K562 (cell line): ENCODE results near the gene MMP28. TPM values are rescaled to one million over a fixed set of nuclear protein-coding genes. Genes with fewer than 3 reads are reported as not detected.

Source experiments
- ARNT ChIP-seq, 2 experiments: fragments of 450-650 bp; IDR thresholded peaks; 2 replicates each; pipeline ENCODE4 v1.6.1; 2016; ENCODE audit warnings: mild to moderate bottlenecking in 1 of 2
- CBFA2T3 ChIP-seq: fragments of 450-650 bp; IDR thresholded peaks from 2 replicates; pipeline ENCODE4 v1.6.1; 2017
- CBX2 ChIP-seq: fragments of 200-600 bp; sonication (generic); IDR thresholded peaks from one replicate; pipeline ENCODE4 v1.6.1; 2012; ENCODE audit warnings: mild to moderate bottlenecking, low read length, inconsistent platforms; ENCODE audit not compliant: insufficient read depth, poor library complexity, severe bottlenecking
- CLOCK ChIP-seq: fragments of 250-450 bp; sonication (Bioruptor Pico); IDR thresholded peaks from 2 replicates; pipeline ENCODE4 v1.4.0; 2020; ENCODE audit warnings: mild to moderate bottlenecking, moderate library complexity, borderline replicate concordance
- ETS1 ChIP-seq: conservative IDR thresholded peaks from 2 replicates; pipeline ENCODE4 v1.6.1; 2011; ENCODE audit warnings: low read depth, mild to moderate bottlenecking, low read length; ENCODE audit not compliant: control insufficient read depth
- HEY1 ChIP-seq: fragments of 250-450 bp; sonication (Bioruptor Pico); IDR thresholded peaks from 2 replicates; pipeline ENCODE4 v1.5.0; 2020; ENCODE audit warnings: mild to moderate bottlenecking, moderate library complexity, borderline replicate concordance
- HNRNPK ChIP-seq: fragments of 200-400 bp; formaldehyde crosslinking; IDR thresholded peaks from one replicate; pipeline ENCODE4 v1.6.1; 2018; ENCODE audit warnings: mild to moderate bottlenecking, low read depth, low read length; ENCODE audit not compliant: poor library complexity, severe bottlenecking
- POLR3G ChIP-seq: IDR thresholded peaks from 2 replicates; pipeline ENCODE4 v1.6.1; 2011; ENCODE audit not compliant: insufficient read length, insufficient replicate concordance; ENCODE audit errors: extremely low read depth
- SPI1 ChIP-seq: IDR thresholded peaks from 2 replicates; pipeline ENCODE4 v1.6.1; 2011; ENCODE audit warnings: low read depth, low read length, control low read depth, borderline replicate concordance
- YY1 ChIP-seq, 3 experiments: IDR thresholded peaks; 2 replicates each; pipeline ENCODE4 v1.6.1; 2011; ENCODE audit warnings: low read length in 2 of 3, mild to moderate bottlenecking in 2 of 3, moderate library complexity in 2 of 3, borderline replicate concordance in 1 of 3, control low read depth in 1 of 3, low read depth in 1 of 3; ENCODE audit not compliant: insufficient read depth in 3 of 3, insufficient replicate concordance in 2 of 3, control insufficient read depth in 1 of 3, insufficient read length in 1 of 3; ENCODE audit errors: extremely low read depth in 1 of 3
- ZNF282 ChIP-seq: sonication (generic); formaldehyde crosslinking; IDR thresholded peaks from 2 replicates; pipeline ENCODE4 v1.8.1; 2023; ENCODE audit warnings: missing genetic modification reagents
- ZNF586 ChIP-seq: fragments of 450-650 bp; formaldehyde crosslinking; conservative IDR thresholded peaks from 2 replicates; pipeline ENCODE4 v1.4.0; 2020; ENCODE audit warnings: mild to moderate bottlenecking, moderate library complexity
- ZNF589 ChIP-seq: fragments of 200-800 bp; sonication (Bioruptor generic); IDR thresholded peaks from 2 replicates; pipeline ENCODE4 v1.6.1; 2016; ENCODE audit warnings: low read depth, missing genetic modification characterization, missing compliant biosample characterization
- polyA plus RNA-seq, 8 experiments: library from polyadenylated mRNA; depleted of rRNA in 4 of 8; stranded (reverse) in 5 of 8; unstranded in 3 of 8; fragments of >200 nt; fragmentation: Nextera tagmentation in 2 of 8; fragmentation: Illumina TruSeq in 1 of 8; extraction: Ambion mirVana in 2 of 8; extraction: Trizol in 1 of 8; gene quantifications; 2 replicates each; pipeline versions ENCODE4 v1.2.1 to v1.2.3, GENCODE V29; 2011 to 2014; ENCODE audit warnings: inconsistent platforms in 1 of 8, missing spikeins in 1 of 8
- total RNA-seq, 7 experiments: library from RNA; depleted of rRNA in 6 of 7; stranded (reverse); fragments of >200 nt in 6 of 7; fragmentation: Illumina TruSeq in 2 of 7; extraction: Trizol in 2 of 7; gene quantifications; 2 replicates each; pipeline versions ENCODE4 v1.2.1 to v1.2.3, GENCODE V29; 2011 to 2021; ENCODE audit warnings: low replicate concordance in 1 of 7
- TF ChIP-seq, protein P1 (sequence below): fragments of 450-650 bp; formaldehyde crosslinking; IDR thresholded peaks from 2 replicates; pipeline ENCODE4 v1.4.0; 2020; ENCODE audit warnings: mild to moderate bottlenecking, moderate library complexity
- TF ChIP-seq, protein P2 (sequence below), 2 experiments: fragments of 200-800 bp in 1 of 2; sonication (Bioruptor generic) in 1 of 2; sonication (generic) in 1 of 2; formaldehyde crosslinking in 1 of 2; IDR thresholded peaks in 1 of 2; conservative IDR thresholded peaks in 1 of 2; 2 replicates each; pipeline versions ENCODE4 v1.5.0 to v1.6.1; 2016 to 2020; ENCODE audit warnings: missing compliant biosample characterization in 1 of 2, missing genetic modification characterization in 1 of 2, missing genetic modification reagents in 1 of 2
- TF ChIP-seq, protein P3 (sequence below): fragments of 450-650 bp; formaldehyde crosslinking; IDR thresholded peaks from 2 replicates; pipeline ENCODE4 v1.4.0; 2020; ENCODE audit warnings: mild to moderate bottlenecking

The MMP28 gene
- total and polyA plus RNA-seq, 9 of the 15 experiments (the other 6 are each of a cell fraction or from before 2014, with no cell fraction given) = not detected

DNA sequence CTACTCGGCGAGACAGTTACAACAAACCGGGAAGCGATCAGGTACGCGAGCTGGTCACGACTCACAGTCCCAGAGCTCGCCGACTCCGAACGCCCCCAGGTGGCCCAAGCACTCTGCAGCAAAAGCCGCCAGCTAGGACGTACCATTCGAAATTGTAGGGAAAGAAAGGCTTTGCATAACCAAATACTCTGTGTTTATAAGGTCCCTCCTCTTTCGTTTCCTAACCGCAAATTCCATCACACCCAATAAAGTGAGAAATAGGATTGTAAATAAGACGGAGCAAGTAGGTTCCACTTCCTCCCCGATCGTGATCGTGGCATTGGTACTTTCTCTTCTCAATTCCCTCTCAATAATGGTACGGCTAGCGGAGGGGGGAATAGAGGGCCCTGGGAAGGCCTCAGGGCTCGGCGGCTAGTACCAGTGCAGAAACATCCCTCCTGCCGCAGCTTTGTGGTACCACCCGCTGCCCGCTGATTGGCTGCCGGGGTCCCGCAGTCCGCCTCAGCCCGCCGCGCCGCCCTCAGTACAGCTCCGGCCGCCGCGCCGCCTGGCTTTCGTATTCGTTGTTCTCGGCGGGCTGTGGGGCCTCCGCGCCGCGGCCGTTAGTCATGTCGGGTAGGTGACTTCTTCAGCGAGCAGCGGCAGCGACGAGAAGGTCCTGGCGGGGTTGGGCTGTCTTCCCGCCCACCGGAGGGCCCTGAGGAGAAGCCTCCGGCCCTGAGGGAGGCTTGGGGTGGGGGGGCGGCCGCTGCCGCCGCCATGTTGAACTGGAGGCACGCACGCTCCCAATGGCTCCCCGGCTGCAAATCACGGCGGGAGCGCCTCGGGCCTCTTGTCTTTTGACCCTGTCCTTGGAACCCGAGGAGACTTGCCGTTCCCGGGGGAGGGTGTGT is 13.8 kb upstream of the MMP28 start, which contains the start of gene TAF15 (continued):
- TF ChIP-seq YY1 (IDR thresholded peaks at IDR 0.05; ENCODE audit: borderline replicate concordance in 1 of 3, control insufficient read depth in 1 of 3, extremely low read depth in 1 of 3, insufficient read depth in 3 of 3, insufficient read length in 1 of 3, insufficient replicate concordance in 2 of 3, low read depth in 1 of 3, low read length in 2 of 3) = peak; percentile 87 to 92 (median 88)
- TF ChIP-seq ZNF282 (CRISPR knock-in tag) = no peak
- TF ChIP-seq SPI1 = peak; percentile 79
- TF ChIP-seq HNRNPK = no peak
- TF ChIP-seq CBFA2T3 = no peak
- TF ChIP-seq, protein P1, sequence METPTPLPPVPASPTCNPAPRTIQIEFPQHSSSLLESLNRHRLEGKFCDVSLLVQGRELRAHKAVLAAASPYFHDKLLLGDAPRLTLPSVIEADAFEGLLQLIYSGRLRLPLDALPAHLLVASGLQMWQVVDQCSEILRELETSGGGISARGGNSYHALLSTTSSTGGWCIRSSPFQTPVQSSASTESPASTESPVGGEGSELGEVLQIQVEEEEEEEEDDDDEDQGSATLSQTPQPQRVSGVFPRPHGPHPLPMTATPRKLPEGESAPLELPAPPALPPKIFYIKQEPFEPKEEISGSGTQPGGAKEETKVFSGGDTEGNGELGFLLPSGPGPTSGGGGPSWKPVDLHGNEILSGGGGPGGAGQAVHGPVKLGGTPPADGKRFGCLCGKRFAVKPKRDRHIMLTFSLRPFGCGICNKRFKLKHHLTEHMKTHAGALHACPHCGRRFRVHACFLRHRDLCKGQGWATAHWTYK (CRISPR knock-in tag) = peak; percentile 71; the same call in 1 of the 2 replicates
- TF ChIP-seq CLOCK (CRISPR knock-in tag) = no peak
- TF ChIP-seq ARNT (IDR thresholded peaks at IDR 0.05) = peak in 1 of 2 experiments; percentile 61; a peak in 1 of 4 replicates
- TF ChIP-seq, protein P2, sequence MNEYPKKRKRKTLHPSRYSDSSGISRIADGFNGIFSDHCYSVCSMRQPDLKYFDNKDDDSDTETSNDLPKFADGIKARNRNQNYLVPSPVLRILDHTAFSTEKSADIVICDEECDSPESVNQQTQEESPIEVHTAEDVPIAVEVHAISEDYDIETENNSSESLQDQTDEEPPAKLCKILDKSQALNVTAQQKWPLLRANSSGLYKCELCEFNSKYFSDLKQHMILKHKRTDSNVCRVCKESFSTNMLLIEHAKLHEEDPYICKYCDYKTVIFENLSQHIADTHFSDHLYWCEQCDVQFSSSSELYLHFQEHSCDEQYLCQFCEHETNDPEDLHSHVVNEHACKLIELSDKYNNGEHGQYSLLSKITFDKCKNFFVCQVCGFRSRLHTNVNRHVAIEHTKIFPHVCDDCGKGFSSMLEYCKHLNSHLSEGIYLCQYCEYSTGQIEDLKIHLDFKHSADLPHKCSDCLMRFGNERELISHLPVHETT (CRISPR knock-in tag; conservative IDR thresholded peaks at IDR 0.05 in 1 of 2, IDR thresholded peaks at IDR 0.05 in 1 of 2) = peak in 1 of 2 experiments; percentile 69; a peak in 2 of 4 replicates
- TF ChIP-seq CBX2 = no peak
- no peak for TF ChIP-seq POLR3G
- TF ChIP-seq, protein P3, sequence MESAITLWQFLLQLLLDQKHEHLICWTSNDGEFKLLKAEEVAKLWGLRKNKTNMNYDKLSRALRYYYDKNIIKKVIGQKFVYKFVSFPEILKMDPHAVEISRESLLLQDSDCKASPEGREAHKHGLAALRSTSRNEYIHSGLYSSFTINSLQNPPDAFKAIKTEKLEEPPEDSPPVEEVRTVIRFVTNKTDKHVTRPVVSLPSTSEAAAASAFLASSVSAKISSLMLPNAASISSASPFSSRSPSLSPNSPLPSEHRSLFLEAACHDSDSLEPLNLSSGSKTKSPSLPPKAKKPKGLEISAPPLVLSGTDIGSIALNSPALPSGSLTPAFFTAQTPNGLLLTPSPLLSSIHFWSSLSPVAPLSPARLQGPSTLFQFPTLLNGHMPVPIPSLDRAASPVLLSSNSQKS (CRISPR knock-in tag) = no peak
- TF ChIP-seq ZNF586 (CRISPR knock-in tag) = no peak
- no peak for TF ChIP-seq ZNF589
- no peak for TF ChIP-seq ETS1
- TF ChIP-seq HEY1 = no peak
